Gastrocnemius medialis (tissue), 4 donors: Measurements from ENCODE around the gene ZFP64.

Experiments used
- CTCF ChIP-seq, 5 experiments: fragments of 450-650 bp in 3 of 5; fragments of 200-600 bp in 2 of 5; sonication (generic) in 2 of 5; IDR thresholded peaks in 4 of 5; conservative IDR thresholded peaks in 1 of 5; 1 replicate in 4 of 5; 2 replicates in 1 of 5; pipeline ENCODE4 v1.5.1; 2016 to 2019; ENCODE audit warnings: antibody characterized with exemption in 5 of 5, mild to moderate bottlenecking in 3 of 5, moderate library complexity in 3 of 5
- POLR2A ChIP-seq, 2 donors: fragments of 450-650 bp; IDR thresholded peaks; one replicate each; pipeline ENCODE4 v1.6.1; 2017; ENCODE audit warnings: antibody characterized with exemption in 2 of 2, mild to moderate bottlenecking in 2 of 2, moderate library complexity in 2 of 2

GRCh38 chr20:52118696-52119095 is 72.9 kb downstream of the ZFP64 start:
- no peak for TF ChIP-seq POLR2A (IDR thresholded peaks at IDR 0.05)
- no peak for TF ChIP-seq CTCF (IDR thresholded peaks at IDR 0.05 in 4 of 5, conservative IDR thresholded peaks at IDR 0.05 in 1 of 5)
